GM18505 (cell line): Measurements from ENCODE around the gene BTD.

Experiments
- ATAC-seq: cut with Tn5 transposase; IDR thresholded peaks from one replicate; pipeline ENCODE4 v1.9.1; 2021; ENCODE audit not compliant: unreplicated experiment
- POLR2A ChIP-seq: IDR thresholded peaks from 4 replicates; pipeline ENCODE4 v1.6.1; 2011; ENCODE audit warnings: borderline replicate concordance; ENCODE audit not compliant: insufficient read depth, insufficient read length; ENCODE audit errors: extremely low read depth

Gene BTD

GRCh38 chr3:15656342-15656741, 54.8 kb downstream of the BTD start:
- TF ChIP-seq POLR2A: no peak
- ATAC-seq: no peak

GRCh38 chr3:15657016-15657415, 55.5 kb downstream of the BTD start:
- TF ChIP-seq POLR2A: no peak
- ATAC-seq: no peak

GRCh38 chr3:15659254-15659975, 57.9 kb downstream of the BTD start:
- TF ChIP-seq POLR2A: no peak
- no peak for ATAC-seq

GRCh38 chr3:15660055-15660935, 58.8 kb downstream of the BTD start:
- no peak for ATAC-seq
- no peak for TF ChIP-seq POLR2A

GRCh38 chr3:15664144-15664543, 62.6 kb downstream of the BTD start:
- no peak for ATAC-seq
- no peak for TF ChIP-seq POLR2A

- no peak for TF ChIP-seq POLR2A
- ATAC-seq: no peak
Observed at GRCh38 chr3:15665510-15666150, 64.1 kb downstream of the BTD start.

- TF ChIP-seq POLR2A: no peak
- ATAC-seq: no peak
Observed at GRCh38 chr3:15666277-15666676, 64.7 kb downstream of the BTD start.

- no peak for TF ChIP-seq POLR2A
- no peak for ATAC-seq
Observed at GRCh38 chr3:15667484-15667883, 65.9 kb downstream of the BTD start.

- no peak for TF ChIP-seq POLR2A
- no peak for ATAC-seq
Observed at GRCh38 chr3:15673536-15673935, 72.0 kb downstream of the BTD start.

- ATAC-seq: no peak
- no peak for TF ChIP-seq POLR2A
Observed at GRCh38 chr3:15676259-15676658, 74.7 kb downstream of the BTD start.

- no peak for ATAC-seq
- no peak for TF ChIP-seq POLR2A
Observed at GRCh38 chr3:15679306-15679705, 77.8 kb downstream of the BTD start.

- no peak for TF ChIP-seq POLR2A
- ATAC-seq: no peak
Observed at GRCh38 chr3:15681668-15682067, 80.1 kb downstream of the BTD start.

GRCh38 chr3:15682561-15683185, 81.1 kb downstream of the BTD start:
- ATAC-seq: no peak

More at GRCh38 chr3:15682561-15683185, 81.1 kb downstream of the BTD start:
- TF ChIP-seq POLR2A: no peak
